Measurements from ENCODE around the gene MTCL3.

DNA sequence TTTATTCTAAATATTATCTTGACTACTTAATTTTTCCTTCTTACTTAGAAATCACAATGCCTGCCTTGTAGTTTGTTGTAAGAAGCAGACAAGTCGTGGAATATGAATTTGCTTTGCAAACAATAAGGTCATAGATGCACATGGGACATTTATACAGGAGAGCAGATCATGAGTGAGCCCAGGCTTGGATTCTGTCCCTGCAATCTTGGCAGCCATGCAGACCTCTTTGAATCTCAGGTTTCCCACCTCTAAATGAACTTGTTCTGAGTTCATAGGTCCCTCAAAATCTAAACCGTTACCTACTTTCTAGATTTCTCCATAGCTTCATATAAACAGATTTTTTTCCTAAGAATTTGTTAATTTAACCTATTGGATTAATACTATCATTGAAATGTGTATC is 79.4 kb downstream of the MTCL3 start:
- TF ChIP-seq ZFX (IDR thresholded peaks at IDR 0.05): no peak
- TF ChIP-seq SRF (IDR thresholded peaks at IDR 0.05; ENCODE audit: low read depth): no peak
- TF ChIP-seq, protein P1, sequence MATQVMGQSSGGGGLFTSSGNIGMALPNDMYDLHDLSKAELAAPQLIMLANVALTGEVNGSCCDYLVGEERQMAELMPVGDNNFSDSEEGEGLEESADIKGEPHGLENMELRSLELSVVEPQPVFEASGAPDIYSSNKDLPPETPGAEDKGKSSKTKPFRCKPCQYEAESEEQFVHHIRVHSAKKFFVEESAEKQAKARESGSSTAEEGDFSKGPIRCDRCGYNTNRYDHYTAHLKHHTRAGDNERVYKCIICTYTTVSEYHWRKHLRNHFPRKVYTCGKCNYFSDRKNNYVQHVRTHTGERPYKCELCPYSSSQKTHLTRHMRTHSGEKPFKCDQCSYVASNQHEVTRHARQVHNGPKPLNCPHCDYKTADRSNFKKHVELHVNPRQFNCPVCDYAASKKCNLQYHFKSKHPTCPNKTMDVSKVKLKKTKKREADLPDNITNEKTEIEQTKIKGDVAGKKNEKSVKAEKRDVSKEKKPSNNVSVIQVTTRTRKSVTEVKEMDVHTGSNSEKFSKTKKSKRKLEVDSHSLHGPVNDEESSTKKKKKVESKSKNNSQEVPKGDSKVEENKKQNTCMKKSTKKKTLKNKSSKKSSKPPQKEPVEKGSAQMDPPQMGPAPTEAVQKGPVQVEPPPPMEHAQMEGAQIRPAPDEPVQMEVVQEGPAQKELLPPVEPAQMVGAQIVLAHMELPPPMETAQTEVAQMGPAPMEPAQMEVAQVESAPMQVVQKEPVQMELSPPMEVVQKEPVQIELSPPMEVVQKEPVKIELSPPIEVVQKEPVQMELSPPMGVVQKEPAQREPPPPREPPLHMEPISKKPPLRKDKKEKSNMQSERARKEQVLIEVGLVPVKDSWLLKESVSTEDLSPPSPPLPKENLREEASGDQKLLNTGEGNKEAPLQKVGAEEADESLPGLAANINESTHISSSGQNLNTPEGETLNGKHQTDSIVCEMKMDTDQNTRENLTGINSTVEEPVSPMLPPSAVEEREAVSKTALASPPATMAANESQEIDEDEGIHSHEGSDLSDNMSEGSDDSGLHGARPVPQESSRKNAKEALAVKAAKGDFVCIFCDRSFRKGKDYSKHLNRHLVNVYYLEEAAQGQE (IDR thresholded peaks at IDR 0.05; ENCODE audit: low read depth): no peak
- TF ChIP-seq, protein P2, sequence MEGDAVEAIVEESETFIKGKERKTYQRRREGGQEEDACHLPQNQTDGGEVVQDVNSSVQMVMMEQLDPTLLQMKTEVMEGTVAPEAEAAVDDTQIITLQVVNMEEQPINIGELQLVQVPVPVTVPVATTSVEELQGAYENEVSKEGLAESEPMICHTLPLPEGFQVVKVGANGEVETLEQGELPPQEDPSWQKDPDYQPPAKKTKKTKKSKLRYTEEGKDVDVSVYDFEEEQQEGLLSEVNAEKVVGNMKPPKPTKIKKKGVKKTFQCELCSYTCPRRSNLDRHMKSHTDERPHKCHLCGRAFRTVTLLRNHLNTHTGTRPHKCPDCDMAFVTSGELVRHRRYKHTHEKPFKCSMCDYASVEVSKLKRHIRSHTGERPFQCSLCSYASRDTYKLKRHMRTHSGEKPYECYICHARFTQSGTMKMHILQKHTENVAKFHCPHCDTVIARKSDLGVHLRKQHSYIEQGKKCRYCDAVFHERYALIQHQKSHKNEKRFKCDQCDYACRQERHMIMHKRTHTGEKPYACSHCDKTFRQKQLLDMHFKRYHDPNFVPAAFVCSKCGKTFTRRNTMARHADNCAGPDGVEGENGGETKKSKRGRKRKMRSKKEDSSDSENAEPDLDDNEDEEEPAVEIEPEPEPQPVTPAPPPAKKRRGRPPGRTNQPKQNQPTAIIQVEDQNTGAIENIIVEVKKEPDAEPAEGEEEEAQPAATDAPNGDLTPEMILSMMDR (IDR thresholded peaks at IDR 0.05 in 2 of 3, conservative IDR thresholded peaks at IDR 0.05 in 1 of 3; ENCODE audit: borderline replicate concordance in 1 of 3, insufficient read depth in 1 of 3, low read depth in 2 of 3, low read length in 2 of 3): no peak
- TF ChIP-seq EZH2phosphoT487 (IDR thresholded peaks at IDR 0.05; ENCODE audit: borderline replicate concordance): no peak
- TF ChIP-seq, protein P3, sequence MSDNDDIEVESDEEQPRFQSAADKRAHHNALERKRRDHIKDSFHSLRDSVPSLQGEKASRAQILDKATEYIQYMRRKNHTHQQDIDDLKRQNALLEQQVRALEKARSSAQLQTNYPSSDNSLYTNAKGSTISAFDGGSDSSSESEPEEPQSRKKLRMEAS (IDR thresholded peaks at IDR 0.05): no peak
- no peak for TF ChIP-seq SP1 (IDR thresholded peaks at IDR 0.05; ENCODE audit: low read depth)
- no peak for TF ChIP-seq POLR2AphosphoS5 (IDR thresholded peaks at IDR 0.05; ENCODE audit: low read depth, low read length)
- no peak for TF ChIP-seq EZH2 (IDR thresholded peaks at IDR 0.05)
- no peak for TF ChIP-seq POLR2A (IDR thresholded peaks at IDR 0.05; ENCODE audit: borderline replicate concordance, extremely low read depth, insufficient read depth, insufficient read length)
- TF ChIP-seq ZNF274 (IDR thresholded peaks at IDR 0.05; ENCODE audit: low read depth, low read length): no peak
- no peak for TF ChIP-seq TCF7L2 (IDR thresholded peaks at IDR 0.05; ENCODE audit: borderline replicate concordance, extremely low read depth, insufficient read depth, insufficient read length)
